K562 (cell line): ENCODE measurements around the gene CYP1B1. TPM values are rescaled to one million over a fixed set of nuclear protein-coding genes. Genes with fewer than 3 reads are reported as not detected.

Experiments used
- ATAC-seq: fragments of 200-7000 bp; cut with Tn5 transposase; 3 replicates; pipeline ENCODE4 v1.9.1; 2020; ENCODE audit warnings: moderate library complexity
- BruUV-seq: library from RNA; stranded (reverse); fragments of 400-500 nt; replicated peaks from 2 replicates; lab custom pipeline; 2021; lab: Mats Ljungman, UMichigan
- CTCF ChIA-PET: fragments of 300-600 bp; formaldehyde crosslinking; extraction: SDS; loops from one replicate; lab custom pipeline; 2021; ENCODE audit warnings: low intra/inter-chr PET ratio; lab: Yijun Ruan, JAX
- POLR2A ChIA-PET: fragments of 300-600, 350-650 bp; sonication (Branson Sonifier 250); formaldehyde crosslinking; extraction: SDS; loops from one replicate; lab custom pipeline; 2021; ENCODE audit warnings: antibody characterized with exemption, inconsistent platforms; lab: Yijun Ruan, JAX
- DNase-seq, 4 experiments: peaks; one replicate each; pipeline versions ENCODE4 v3.0.0 to v3.0.0-alpha.2; 2011 to 2018; ENCODE audit warnings: low spot score in 3 of 4, mixed read lengths in 3 of 4; ENCODE audit errors: extremely low read depth in 1 of 4
- FAIRE-seq: peaks from 2 replicates; lab custom pipeline; 2011; peaks lifted over from hg19 to GRCh38; lab: Jason Lieb, UNC
- H2AFZ ChIP-seq: 2 replicates; pipeline ENCODE4 v1.6.0; 2011; ENCODE audit warnings: low read depth, low read length, control low read depth, inconsistent platforms
- H3K27ac ChIP-seq: fragments of 200-600 bp; 3 replicates; pipeline ENCODE4 v1.8.0; 2011; ENCODE audit warnings: low read depth, mild to moderate bottlenecking, control low read depth, inconsistent platforms, low read length, moderate library complexity, mixed read lengths; ENCODE audit errors: extremely low read depth
- H3K27me3 ChIP-seq, 2 experiments: fragments of 300-600 bp in 1 of 2; 2 replicates in 1 of 2; 3 replicates in 1 of 2; pipeline versions ENCODE4 v1.6.0 to v1.8.0; 2011; ENCODE audit warnings: inconsistent platforms in 2 of 2, low read length in 2 of 2, mild to moderate bottlenecking in 1 of 2, mixed read lengths in 1 of 2, moderate library complexity in 1 of 2; ENCODE audit not compliant: control insufficient read depth in 2 of 2, insufficient read depth in 2 of 2
- H3K36me3 ChIP-seq: fragments of 300-600 bp; 3 replicates; pipeline ENCODE4 v1.8.0; 2011; ENCODE audit warnings: mild to moderate bottlenecking, low read length, inconsistent platforms; ENCODE audit not compliant: control insufficient read depth, insufficient read depth
- H3K4me1 ChIP-seq, 2 experiments: fragments of 200-600 bp in 1 of 2; replicated peaks in 1 of 2; 2 replicates in 1 of 2; 3 replicates in 1 of 2; pipeline versions ENCODE4 v1.5.1 to v1.8.0; 2011; ENCODE audit warnings: inconsistent platforms in 2 of 2, low read length in 2 of 2, mild to moderate bottlenecking in 1 of 2, mixed read lengths in 1 of 2, moderate library complexity in 1 of 2; ENCODE audit not compliant: control insufficient read depth in 2 of 2, insufficient read depth in 2 of 2
- H3K4me2 ChIP-seq: 2 replicates; pipeline ENCODE4 v1.6.1; 2011; ENCODE audit warnings: low read length, control low read depth, inconsistent platforms, mixed read lengths; ENCODE audit not compliant: insufficient read depth
- H3K4me3 ChIP-seq: fragments of 200-600 bp; sonication (generic), shearing (Covaris generic); 2 replicates; pipeline ENCODE4 v1.5.1; 2016; ENCODE audit warnings: control low read depth, inconsistent platforms
- H3K79me2 ChIP-seq: fragments of 200-600 bp; 3 replicates; pipeline ENCODE4 v1.8.0; 2011; ENCODE audit warnings: low read length, inconsistent platforms; ENCODE audit not compliant: control insufficient read depth, insufficient read depth
- H3K9ac ChIP-seq, 2 experiments: 2 replicates each; pipeline versions ENCODE4 v1.6.0 to v1.6.1; 2011; ENCODE audit warnings: low read depth in 2 of 2, low read length in 2 of 2, control low read depth in 1 of 2, inconsistent platforms in 1 of 2, mild to moderate bottlenecking in 1 of 2, mixed read lengths in 1 of 2; ENCODE audit not compliant: insufficient read depth in 1 of 2
- H3K9me1 ChIP-seq: one replicate; pipeline ENCODE4 v1.6.0; 2011; ENCODE audit warnings: inconsistent platforms, mild to moderate bottlenecking, low read length, moderate library complexity; ENCODE audit not compliant: control insufficient read depth, insufficient read depth
- H3K9me3 ChIP-seq: replicated peaks from 2 replicates; pipeline ENCODE4 v1.5.1; 2011; ENCODE audit warnings: low read depth, low read length, inconsistent platforms; ENCODE audit not compliant: control insufficient read depth, insufficient read depth
- H4K20me1 ChIP-seq: replicated peaks from 2 replicates; pipeline ENCODE4 v1.6.1; 2011; ENCODE audit warnings: low read length, inconsistent platforms, mixed read lengths; ENCODE audit not compliant: control insufficient read depth, insufficient read depth
- BACH1 ChIP-seq: fragments of 200-800 bp; sonication (Bioruptor generic); IDR thresholded peaks from 2 replicates; pipeline ENCODE4 v1.6.1; 2016; ENCODE audit warnings: missing genetic modification characterization, missing compliant biosample characterization
- CBFA2T3 ChIP-seq: fragments of 450-650 bp; IDR thresholded peaks from 2 replicates; pipeline ENCODE4 v1.6.1; 2017
- FOXK1 ChIP-seq: sonication (generic); formaldehyde crosslinking; IDR thresholded peaks from 2 replicates; pipeline ENCODE4 v1.8.0; 2022; ENCODE audit warnings: missing genetic modification reagents, mild to moderate bottlenecking, borderline replicate concordance
- HDAC2 ChIP-seq: fragments of 450-650 bp; IDR thresholded peaks from 2 replicates; pipeline ENCODE4 v1.6.1; 2016; ENCODE audit warnings: mild to moderate bottlenecking
- HMG20A ChIP-seq: fragments of 450-650 bp; formaldehyde crosslinking; conservative IDR thresholded peaks from 2 replicates; pipeline ENCODE4 v1.4.0; 2020; ENCODE audit warnings: mild to moderate bottlenecking, mixed read lengths
- MCM2 ChIP-seq: fragments of 450-650 bp; IDR thresholded peaks from 2 replicates; pipeline ENCODE4 v1.6.1; 2017; ENCODE audit warnings: low read depth, mild to moderate bottlenecking
- PTBP1 ChIP-seq: fragments of 200-400 bp; formaldehyde crosslinking; IDR thresholded peaks from 2 replicates; pipeline ENCODE4 v1.6.1; 2017; ENCODE audit warnings: low read depth, low read length
- SMC3 ChIP-seq: conservative IDR thresholded peaks from 2 replicates; pipeline ENCODE4 v1.6.1; 2011; ENCODE audit warnings: low read depth, low read length, improper control_type of control experiment; ENCODE audit not compliant: insufficient read depth
- SPI1 ChIP-seq: IDR thresholded peaks from 2 replicates; pipeline ENCODE4 v1.6.1; 2011; ENCODE audit warnings: low read depth, low read length, control low read depth, borderline replicate concordance
- TAF1 ChIP-seq: IDR thresholded peaks from 2 replicates; pipeline ENCODE4 v1.6.1; 2011; ENCODE audit warnings: mild to moderate bottlenecking, low read length, moderate library complexity; ENCODE audit not compliant: insufficient read depth, control insufficient read depth, severe bottlenecking; ENCODE audit errors: extremely low read depth
- TGIF2 ChIP-seq: sonication (generic); formaldehyde crosslinking; IDR thresholded peaks from 2 replicates; pipeline ENCODE4 v1.8.1; 2022; ENCODE audit warnings: mild to moderate bottlenecking, missing genetic modification reagents, moderate library complexity
- ZNF224 ChIP-seq: sonication (generic); formaldehyde crosslinking; IDR thresholded peaks from 2 replicates; pipeline ENCODE4 v1.8.0; 2022; ENCODE audit warnings: mild to moderate bottlenecking, missing genetic modification reagents
- ZNF263 ChIP-seq: sonication (generic); formaldehyde crosslinking; IDR thresholded peaks from 2 replicates; pipeline ENCODE4 v1.8.0; 2022; ENCODE audit warnings: mild to moderate bottlenecking, missing genetic modification reagents, borderline replicate concordance
- WGBS: fragments of 100-300 bp; shearing (Covaris generic); methylation state at CpG from one replicate; pipeline ENCODE4 v1.1.6; 2016; ENCODE audit warnings: low coverage, mixed read lengths; ENCODE audit not compliant: insufficient coverage; ENCODE audit errors: missing lambda C conversion rate; 5-methylcytosine and 5-hydroxymethylcytosine counted together
- in situ Hi-C: fragments of 300-500 bp; cut with MboI; formaldehyde crosslinking; loops from 4 replicates; pipeline ENCODE4 v1.15.0; 2018; ENCODE audit warnings: inconsistent platforms, mixed read lengths
- intact Hi-C: fragments of 100-400 bp; cut with micrococcal nuclease; formaldehyde crosslinking; loops from 2 replicates; pipeline ENCODE4 v1.14.2; 2022
- polyA plus RNA-seq, 8 experiments: library from polyadenylated mRNA; depleted of rRNA in 4 of 8; stranded (reverse) in 5 of 8; unstranded in 3 of 8; fragments of >200 nt; fragmentation: Nextera tagmentation in 2 of 8; fragmentation: Illumina TruSeq in 1 of 8; extraction: Ambion mirVana in 2 of 8; extraction: Trizol in 1 of 8; gene quantifications; 2 replicates each; pipeline versions ENCODE4 v1.2.1 to v1.2.3, GENCODE V29; 2011 to 2014; ENCODE audit warnings: inconsistent platforms in 1 of 8, missing spikeins in 1 of 8
- total RNA-seq, 7 experiments: library from RNA; depleted of rRNA in 6 of 7; stranded (reverse); fragments of >200 nt in 6 of 7; fragmentation: Illumina TruSeq in 2 of 7; extraction: Trizol in 2 of 7; gene quantifications; 2 replicates each; pipeline versions ENCODE4 v1.2.1 to v1.2.3, GENCODE V29; 2011 to 2021; ENCODE audit warnings: low replicate concordance in 1 of 7
- TF ChIP-seq, protein P1 (sequence below): fragments of 250-450 bp; sonication (Bioruptor Pico); IDR thresholded peaks from 2 replicates; pipeline ENCODE4 v1.8.0; 2022; ENCODE audit warnings: inconsistent platforms, mild to moderate bottlenecking, moderate library complexity, borderline replicate concordance

Gene CYP1B1
- total and polyA plus RNA-seq, 9 of the 15 experiments (the other 6 are each of a cell fraction or from before 2014, with no cell fraction given) = 0.07 TPM; not detected in 8

DNA sequence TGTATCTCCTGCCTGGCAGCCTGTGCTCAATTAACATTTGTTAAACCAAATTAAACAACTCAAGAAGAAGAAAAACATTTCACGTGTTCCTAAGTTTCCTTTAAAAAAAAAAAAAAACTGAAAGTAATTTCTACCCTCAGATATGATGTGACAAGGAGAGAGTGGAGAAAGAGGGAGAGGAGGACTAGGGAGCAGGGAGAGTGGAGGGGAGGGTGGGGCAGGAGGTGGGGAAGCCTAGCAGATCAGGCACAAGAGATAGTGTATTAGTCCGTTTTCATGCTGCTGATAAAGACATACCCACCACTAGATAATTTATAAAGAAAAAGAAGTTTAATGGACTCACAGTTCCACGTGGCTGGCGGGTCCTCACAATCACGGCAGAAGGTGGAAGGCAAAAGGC, 46.4 kb downstream of the CYP1B1 start:
- Histone ChIP-seq H3K4me1 (no peaks in the 10 kb centered on the region), H3K9ac (no peak overlapping the region), H3K9me1 (no peaks in the 10 kb centered on the region), H3K9me3 (no peaks in the 10 kb centered on the region), H3K4me2 (no peak overlapping the region), H2AFZ (no peak overlapping the region), H3K36me3 (no peaks in the 10 kb centered on the region), H4K20me1 (no peaks in the 10 kb centered on the region), H3K79me2 (no peaks in the 10 kb centered on the region), H3K4me3 (no peak overlapping the region), H3K27me3 (no peaks in the 10 kb centered on the region; a peak in 1 of 5 replicates), H3K27ac (no peak overlapping the region)
- ChIA-PET CTCF (no interaction called here), POLR2A (no interaction called here)
- no peak for DNase-seq
- in situ Hi-C loops (no loop called here), intact Hi-C loops (no loop called here)
- no TSS peak for BruUV-seq
- no peak for ATAC-seq
- no peak for TF ChIP-seq SMC3
- no peak for TF ChIP-seq HMG20A (CRISPR knock-in tag)
- no peak for TF ChIP-seq TGIF2 (CRISPR knock-in tag)
- no peak for TF ChIP-seq MCM2
- TF ChIP-seq ZNF263 (CRISPR knock-in tag) = peak; percentile 69; the same call in 1 of the 2 replicates
- TF ChIP-seq ZNF224 (CRISPR knock-in tag) = no peak
- FAIRE-seq = no peak
- 9% methylated on average over 4 of the region's 5 CpGs for WGBS

DNA sequence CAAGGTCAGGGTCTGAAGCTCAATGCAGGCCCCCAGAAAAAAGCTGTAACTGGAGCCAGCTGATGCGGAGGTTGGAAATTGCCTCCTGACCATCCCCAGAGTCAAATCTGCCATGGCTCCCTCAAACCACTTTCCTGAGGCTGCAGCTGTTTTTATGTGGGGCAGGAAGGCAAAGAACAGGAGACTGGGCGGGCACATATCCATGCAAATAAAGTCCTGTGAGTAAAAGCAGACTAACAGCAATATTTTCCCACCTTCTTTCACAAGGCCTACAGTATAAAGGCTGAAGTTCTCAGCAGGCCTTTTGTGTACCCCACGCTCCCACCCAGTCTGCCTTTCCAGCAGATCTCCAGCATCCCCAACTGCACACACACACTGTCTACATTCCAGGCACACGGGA, 47.1 kb downstream of the CYP1B1 start:
- Histone ChIP-seq H3K4me3 (no peak overlapping the region), H3K27ac (no peak overlapping the region), H3K9ac (no peak overlapping the region), H3K4me2 (no peak overlapping the region), H3K79me2 (no peaks in the 10 kb centered on the region), H3K9me1 (no peaks in the 10 kb centered on the region), H3K27me3 (no peaks in the 10 kb centered on the region; a peak in 1 of 5 replicates), H3K4me1 (no peaks in the 10 kb centered on the region), H2AFZ (no peak overlapping the region), H4K20me1 (no peaks in the 10 kb centered on the region), H3K9me3 (no peaks in the 10 kb centered on the region), H3K36me3 (no peaks in the 10 kb centered on the region)
- 15% methylated on average over 4 of the region's 4 CpGs for WGBS
- DNase-seq = no peak
- POLR2A ChIA-PET = no interaction called here
- ATAC-seq = no peak
- FAIRE-seq = no peak
- in situ Hi-C loops = no loop called here
- TF ChIP-seq HDAC2 = no peak
- TF ChIP-seq, protein P1, sequence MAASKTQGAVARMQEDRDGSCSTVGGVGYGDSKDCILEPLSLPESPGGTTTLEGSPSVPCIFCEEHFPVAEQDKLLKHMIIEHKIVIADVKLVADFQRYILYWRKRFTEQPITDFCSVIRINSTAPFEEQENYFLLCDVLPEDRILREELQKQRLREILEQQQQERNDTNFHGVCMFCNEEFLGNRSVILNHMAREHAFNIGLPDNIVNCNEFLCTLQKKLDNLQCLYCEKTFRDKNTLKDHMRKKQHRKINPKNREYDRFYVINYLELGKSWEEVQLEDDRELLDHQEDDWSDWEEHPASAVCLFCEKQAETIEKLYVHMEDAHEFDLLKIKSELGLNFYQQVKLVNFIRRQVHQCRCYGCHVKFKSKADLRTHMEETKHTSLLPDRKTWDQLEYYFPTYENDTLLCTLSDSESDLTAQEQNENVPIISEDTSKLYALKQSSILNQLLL (CRISPR knock-in tag) = no peak
- TF ChIP-seq TAF1 = no peak
- no peak for TF ChIP-seq CBFA2T3
- no peak for TF ChIP-seq SPI1
- no peak for TF ChIP-seq FOXK1 (CRISPR knock-in tag)
- no peak for TF ChIP-seq PTBP1
- TF ChIP-seq BACH1 (tag) = no peak
- TF ChIP-seq, all 486 proteins: peak for 0
- intact Hi-C loops = no loop called here
- CTCF ChIA-PET = no interaction called here
- BruUV-seq = no TSS peak
